ENCODE measurements around the gene STAP2. TPM values are rescaled to one million over a fixed set of nuclear protein-coding genes. Genes with fewer than 3 reads are reported as not detected.

STAP2 gene
- total RNA-seq: 1 to 10 TPM; 8.8 to 9.6 TPM

- CTCF ChIA-PET: interaction anchor here (0.6 to 2.7 kb wide), 6 partner anchors 8 to 71 kb away, joined by 3 to 15 read pairs (median 6); partner anchors contain the start of gene FSD1
- peak within 1 kb of the TSS; percentile 87 for H3K4me3 Mint-ChIP-seq
- H3K4me1 Mint-ChIP-seq: peaks cover 23% of the 10 kb centered on the region
- no peak for ATAC-seq
- DNase-seq: no peak
- no peaks in the 10 kb centered on the region for H3K27me3 Mint-ChIP-seq
- H3K27ac Mint-ChIP-seq: peak within 1 kb of the TSS; percentile 83
- H3K9me3 Mint-ChIP-seq (ENCODE audit: low read depth): peaks cover 3% of the 10 kb centered on the region
- peaks cover 3% of the 10 kb centered on the region for H3K36me3 Mint-ChIP-seq
Observed at GRCh38 chr19:4338441-4339355, at the start of gene STAP2. Gene STAP2 (minus strand): TSS chr19:4338827. CDS start chr19:4338753, 74 bp downstream.

- Mint-ChIP-seq H3K27me3 (no peaks in the 10 kb centered on the region), H3K4me3 (no peak overlapping the region), H3K9me3 (ENCODE audit: low read depth) (no peaks in the 10 kb centered on the region), H3K36me3 (peaks cover 10% of the 10 kb centered on the region), H3K4me1 (peaks cover 20% of the 10 kb centered on the region), H3K27ac (no peak overlapping the region)
- CTCF ChIA-PET: no interaction called here
- ATAC-seq (no peak), DNase-seq (no peak)
Observed at GRCh38 chr19:4386041-4386782, 47.6 kb upstream of the STAP2 start.

GRCh38 chr19:4385291-4386040 is 46.8 kb upstream of the STAP2 start:
- H3K27me3 Mint-ChIP-seq: no peaks in the 10 kb centered on the region
- no peak overlapping the region for H3K27ac Mint-ChIP-seq
- no peak overlapping the region for H3K4me3 Mint-ChIP-seq
- ATAC-seq (no peak), DNase-seq (no peak)
- CTCF ChIA-PET: no interaction called here
- H3K9me3 Mint-ChIP-seq (ENCODE audit: low read depth): no peaks in the 10 kb centered on the region
- peaks cover 10% of the 10 kb centered on the region for H3K36me3 Mint-ChIP-seq
- H3K4me1 Mint-ChIP-seq: peaks cover 20% of the 10 kb centered on the region

GRCh38 chr19:4380254-4380727 is 41.7 kb upstream of the STAP2 start:
- Mint-ChIP-seq H3K9me3 (ENCODE audit: low read depth) (no peaks in the 10 kb centered on the region), H3K27me3 (no peaks in the 10 kb centered on the region), H3K4me3 (peak overlapping the region; percentile 66), H3K4me1 (peaks cover 56% of the 10 kb centered on the region), H3K27ac (peak overlapping the region; percentile 82), H3K36me3 (peaks cover 8% of the 10 kb centered on the region)
- DNase-seq (peak; percentile 81), ATAC-seq (peak; percentile 86)
- CTCF ChIA-PET: interaction anchor here (1.0 to 2.3 kb wide), 7 partner anchors 10 to 253 kb away, joined by 3 to 9 read pairs (median 4); partner anchors contain the start of genes MPND and SH3GL1

GRCh38 chr19:4379383-4380253 is 41.0 kb upstream of the STAP2 start:
- Mint-ChIP-seq H3K9me3 (ENCODE audit: low read depth) (no peaks in the 10 kb centered on the region), H3K4me1 (peaks cover 59% of the 10 kb centered on the region), H3K27me3 (no peaks in the 10 kb centered on the region), H3K27ac (peak overlapping the region; percentile 82), H3K4me3 (peak overlapping the region; percentile 66), H3K36me3 (peaks cover 8% of the 10 kb centered on the region)
- CTCF ChIA-PET: interaction anchor here (0.7 to 2.3 kb wide), 7 partner anchors 10 to 113 kb away, joined by 3 to 9 read pairs (median 4); partner anchors contain the start of gene SH3GL1
- DNase-seq (peak; percentile 65), ATAC-seq (peak; percentile 59)

- peak overlapping the region; percentile 17 for H3K4me3 Mint-ChIP-seq
- H3K27ac Mint-ChIP-seq: peak overlapping the region; percentile 82
- peaks cover 66% of the 10 kb centered on the region for H3K4me1 Mint-ChIP-seq
- H3K27me3 Mint-ChIP-seq: no peaks in the 10 kb centered on the region
- ATAC-seq (no peak), DNase-seq (no peak)
- CTCF ChIA-PET: interaction anchor here (1.2 to 2.3 kb wide), 2 partner anchors 9 to 36 kb away, joined by 3 to 9 read pairs; no protein-coding TSS in a partner anchor
- no peaks in the 10 kb centered on the region for H3K9me3 Mint-ChIP-seq (ENCODE audit: low read depth)
- H3K36me3 Mint-ChIP-seq: peaks cover 7% of the 10 kb centered on the region
Observed at GRCh38 chr19:4378886-4379285, 40.3 kb upstream of the STAP2 start.

- no peak overlapping the region for H3K27ac Mint-ChIP-seq
Observed at GRCh38 chr19:4376991-4377781, 38.6 kb upstream of the STAP2 start.

GRCh38 chr19:4376671-4376990 is 38.0 kb upstream of the STAP2 start:
- H3K27me3 Mint-ChIP-seq: no peaks in the 10 kb centered on the region
- no peak overlapping the region for H3K27ac Mint-ChIP-seq
- DNase-seq (no peak), ATAC-seq (no peak)
- no peaks in the 10 kb centered on the region for H3K9me3 Mint-ChIP-seq (ENCODE audit: low read depth)
- H3K4me1 Mint-ChIP-seq: peaks cover 73% of the 10 kb centered on the region
- CTCF ChIA-PET: interaction anchor here (2.3 to 7.2 kb wide), 2 partner anchors 24 to 26 kb away, joined by 6 to 27 read pairs; partner anchors contain the start of genes CHAF1A and SH3GL1
- no peak overlapping the region for H3K4me3 Mint-ChIP-seq
- H3K36me3 Mint-ChIP-seq: peaks cover 2% of the 10 kb centered on the region

More at GRCh38 chr19:4376991-4377781, 38.6 kb upstream of the STAP2 start:
- Mint-ChIP-seq H3K9me3 (ENCODE audit: low read depth) (no peaks in the 10 kb centered on the region), H3K4me1 (peaks cover 71% of the 10 kb centered on the region), H3K27me3 (no peaks in the 10 kb centered on the region), H3K36me3 (peaks cover 2% of the 10 kb centered on the region), H3K4me3 (no peak overlapping the region)
- ATAC-seq: no peak
- DNase-seq: no peak
- CTCF ChIA-PET: interaction anchor here (1.1 to 7.2 kb wide), 2 partner anchors 23 to 25 kb away, joined by 4 to 27 read pairs; partner anchors contain the start of genes CHAF1A and SH3GL1

- no peak for DNase-seq
- CTCF ChIA-PET: interaction anchor here (0.9 to 7.2 kb wide), 3 partner anchors 23 to 26 kb away, joined by 3 to 27 read pairs (median 6); partner anchors contain the start of genes CHAF1A and SH3GL1
- H3K36me3 Mint-ChIP-seq: peaks cover 2% of the 10 kb centered on the region
- H3K4me1 Mint-ChIP-seq: peaks cover 76% of the 10 kb centered on the region
- H3K27me3 Mint-ChIP-seq: no peaks in the 10 kb centered on the region
- H3K4me3 Mint-ChIP-seq: no peak overlapping the region
- no peak for ATAC-seq
- H3K27ac Mint-ChIP-seq: peak overlapping the region; percentile 24
- no peaks in the 10 kb centered on the region for H3K9me3 Mint-ChIP-seq (ENCODE audit: low read depth)
Observed at GRCh38 chr19:4376028-4376670, 37.5 kb upstream of the STAP2 start.

GRCh38 chr19:4375164-4376027 is 36.8 kb upstream of the STAP2 start:
- H3K27ac Mint-ChIP-seq: peak overlapping the region; percentile 19
- peaks cover 76% of the 10 kb centered on the region for H3K4me1 Mint-ChIP-seq
- peaks cover 4% of the 10 kb centered on the region for H3K36me3 Mint-ChIP-seq
- H3K9me3 Mint-ChIP-seq (ENCODE audit: low read depth): no peaks in the 10 kb centered on the region
- DNase-seq (no peak), ATAC-seq (no peak)
- H3K27me3 Mint-ChIP-seq: no peaks in the 10 kb centered on the region
- no peak overlapping the region for H3K4me3 Mint-ChIP-seq
- CTCF ChIA-PET: interaction anchor here (0.9 to 7.2 kb wide), 4 partner anchors 24 to 32 kb away, joined by 3 to 27 read pairs (median 4); partner anchors contain the start of genes CHAF1A, MPND and SH3GL1
